Neural progenitor cell (in vitro differentiated cells): ENCODE measurements around the gene IGBP1. TPM values are rescaled to one million over a fixed set of nuclear protein-coding genes. Genes with fewer than 3 reads are reported as not detected.

Source experiments
- DNase-seq: peaks from one replicate; pipeline ENCODE4 v3.0.0-alpha.2; 2016; ENCODE audit warnings: low spot score
- H2AFZ ChIP-seq: fragments of 200-600 bp; sonication (generic); replicated peaks from 2 replicates; pipeline ENCODE4 v1.6.1; 2016; ENCODE audit warnings: antibody characterized with exemption
- H3F3A ChIP-seq: fragments of 200-600 bp; sonication (generic); 2 replicates; pipeline ENCODE4 v1.6.1; 2016; ENCODE audit warnings: antibody characterized with exemption, low read depth
- H3K27ac ChIP-seq: fragments of 200-600 bp; sonication (generic); 2 replicates; pipeline ENCODE4 v1.5.1; 2016; ENCODE audit warnings: mild to moderate bottlenecking
- H3K27me3 ChIP-seq: fragments of 200-600 bp; sonication (generic); 2 replicates; pipeline ENCODE4 v1.6.1; 2016; ENCODE audit warnings: mild to moderate bottlenecking, moderate library complexity
- H3K36me3 ChIP-seq: fragments of 200-600 bp; sonication (generic); 2 replicates; pipeline ENCODE4 v1.5.1; 2016
- H3K4me1 ChIP-seq: fragments of 200-600 bp; sonication (generic); 2 replicates; pipeline ENCODE4 v1.6.1; 2016; ENCODE audit warnings: mixed run types
- H3K4me2 ChIP-seq: fragments of 200-600 bp; sonication (generic); 2 replicates; pipeline ENCODE4 v1.6.1; 2016
- H3K4me3 ChIP-seq: fragments of 200-600 bp; sonication (generic); 2 replicates; pipeline ENCODE4 v1.5.1; 2016
- H3K79me2 ChIP-seq: fragments of 200-600 bp; sonication (generic); 2 replicates; pipeline ENCODE4 v1.6.1; 2016; ENCODE audit warnings: low read depth
- H3K9ac ChIP-seq: fragments of 200-600 bp; sonication (generic); 2 replicates; pipeline ENCODE4 v1.6.1; 2016
- H3K9me3 ChIP-seq: fragments of 200-600 bp; sonication (generic); 2 replicates; pipeline ENCODE4 v1.5.1; 2016; ENCODE audit warnings: low read depth
- H4K20me1 ChIP-seq: fragments of 200-600 bp; sonication (generic); 2 replicates; pipeline ENCODE4 v1.6.1; 2016; ENCODE audit warnings: low read depth
- H3K27ac Mint-ChIP-seq: 3 replicates; pipeline ENCODE4 v1.8.0; 2021; ENCODE audit warnings: mixed read lengths
- H3K27me3 Mint-ChIP-seq: 2 replicates; pipeline ENCODE4 v1.8.0; 2022; ENCODE audit warnings: low read depth, mild to moderate bottlenecking, inconsistent platforms, moderate library complexity, mixed read lengths; ENCODE audit not compliant: insufficient read depth
- H3K36me3 Mint-ChIP-seq: 3 replicates; pipeline ENCODE4 v1.8.0; 2021; ENCODE audit warnings: mixed read lengths
- H3K4me1 Mint-ChIP-seq: 3 replicates; pipeline ENCODE4 v1.8.0; 2021; ENCODE audit warnings: mixed read lengths
- H3K4me3 Mint-ChIP-seq: 3 replicates; pipeline ENCODE4 v1.8.0; 2021; ENCODE audit warnings: mild to moderate bottlenecking, moderate library complexity, mixed read lengths
- H3K9me3 Mint-ChIP-seq: 3 replicates; pipeline ENCODE4 v1.8.0; 2020; ENCODE audit warnings: mixed read lengths
- CTCF ChIP-seq: fragments of 200-600 bp; sonication (generic); IDR thresholded peaks from 2 replicates; pipeline ENCODE4 v1.5.1; 2017; ENCODE audit warnings: antibody characterized with exemption, mild to moderate bottlenecking
- EZH2 ChIP-seq: fragments of 200-600 bp; sonication (generic); IDR thresholded peaks from 2 replicates; pipeline ENCODE4 v1.6.1; 2017; ENCODE audit warnings: antibody characterized with exemption, mild to moderate bottlenecking, moderate library complexity
- EZH2phosphoT487 ChIP-seq: fragments of 200-600 bp; sonication (generic); IDR thresholded peaks from 2 replicates; pipeline ENCODE4 v1.6.1; 2017; ENCODE audit warnings: antibody characterized with exemption
- total RNA-seq: library from RNA; depleted of rRNA; stranded (reverse); fragments of >200 nt; gene quantifications from 2 replicates; pipeline ENCODE4 v1.2.3, GENCODE V29; 2015; ENCODE audit warnings: low replicate concordance

Gene IGBP1
- total RNA-seq, 1 donor from 2014 or later, result 54.0 TPM

- no peaks in the 10 kb centered on the region for H4K20me1 ChIP-seq
- no peak overlapping the region for H3K4me2 ChIP-seq
- H3K9me3 ChIP-seq, result no peaks in the 10 kb centered on the region
- H3K36me3 ChIP-seq, result no peaks in the 10 kb centered on the region
- H2AFZ ChIP-seq, result no peak overlapping the region
- TF ChIP-seq CTCF, result no peak
- TF ChIP-seq EZH2phosphoT487, result no peak
- no peak for TF ChIP-seq EZH2
- no peaks in the 10 kb centered on the region for H3K27me3 ChIP-seq
- H3F3A ChIP-seq, result peaks cover 12% of the 10 kb centered on the region
- no peak overlapping the region for H3K27ac ChIP-seq
- no peaks in the 10 kb centered on the region for H3K79me2 ChIP-seq
- H3K4me1 Mint-ChIP-seq, result peaks cover 13% of the 10 kb centered on the region
- H3K27ac Mint-ChIP-seq, result no peak overlapping the region
- H3K4me3 ChIP-seq, result no peak overlapping the region
- no peak overlapping the region for H3K4me3 Mint-ChIP-seq
- H3K9me3 Mint-ChIP-seq, result peaks cover 2% of the 10 kb centered on the region
- no peak overlapping the region for H3K9ac ChIP-seq
- DNase-seq, result no peak
- H3K36me3 Mint-ChIP-seq, result no peaks in the 10 kb centered on the region
- no peaks in the 10 kb centered on the region for H3K27me3 Mint-ChIP-seq
- H3K4me1 ChIP-seq, result peaks cover 24% of the 10 kb centered on the region
These were observed 42.1 kb downstream of the IGBP1 start for GRCh38 chrX:70175338-70175737.

GRCh38 chrX:70176938-70177533 lies 43.8 kb downstream of the IGBP1 start, which contains the start of gene DGAT2L6:
Gene DGAT2L6 (plus strand): TSS chrX:70177483. CDS start chrX:70177583, 100 bp downstream.
- Histone ChIP-seq H3K4me1 (peaks cover 13% of the 10 kb centered on the region), H3K4me3 (no peak within 1 kb of the TSS), H2AFZ (no peak within 1 kb of the TSS), H3K79me2 (no peaks in the 10 kb centered on the region), H3F3A (peaks cover 4% of the 10 kb centered on the region), H3K9me3 (no peaks in the 10 kb centered on the region), H3K27me3 (no peaks in the 10 kb centered on the region), H4K20me1 (no peaks in the 10 kb centered on the region), H3K36me3 (no peaks in the 10 kb centered on the region), H3K4me2 (no peak within 1 kb of the TSS), H3K27ac (no peak within 1 kb of the TSS), H3K9ac (no peak within 1 kb of the TSS)
- no peak for DNase-seq
- H3K27ac Mint-ChIP-seq, result no peak within 1 kb of the TSS
- H3K36me3 Mint-ChIP-seq, result no peaks in the 10 kb centered on the region
- peaks cover 6% of the 10 kb centered on the region for H3K4me1 Mint-ChIP-seq
- TF ChIP-seq EZH2, result no peak
- TF ChIP-seq EZH2phosphoT487, result no peak
- no peak for TF ChIP-seq CTCF
- H3K9me3 Mint-ChIP-seq, result peaks cover 2% of the 10 kb centered on the region
- no peaks in the 10 kb centered on the region for H3K27me3 Mint-ChIP-seq
- no peak within 1 kb of the TSS for H3K4me3 Mint-ChIP-seq

GRCh38 chrX:70183091-70183490 lies 49.8 kb downstream of the IGBP1 start:
- Histone ChIP-seq H3K36me3 (no peaks in the 10 kb centered on the region), H3K4me1 (no peaks in the 10 kb centered on the region), H3K4me3 (no peak overlapping the region), H3K27me3 (no peaks in the 10 kb centered on the region), H2AFZ (no peak overlapping the region), H3K4me2 (no peak overlapping the region), H4K20me1 (no peaks in the 10 kb centered on the region), H3K9ac (no peak overlapping the region), H3K9me3 (no peaks in the 10 kb centered on the region), H3K27ac (no peak overlapping the region), H3K79me2 (no peaks in the 10 kb centered on the region), H3F3A (no peaks in the 10 kb centered on the region)
- H3K9me3 Mint-ChIP-seq, result peaks cover 2% of the 10 kb centered on the region
- DNase-seq, result no peak
- no peaks in the 10 kb centered on the region for H3K4me1 Mint-ChIP-seq
- H3K36me3 Mint-ChIP-seq, result no peaks in the 10 kb centered on the region
- TF ChIP-seq CTCF (no peak), EZH2 (no peak), EZH2phosphoT487 (no peak)
- no peak overlapping the region for H3K27ac Mint-ChIP-seq
- H3K4me3 Mint-ChIP-seq, result no peak overlapping the region
- H3K27me3 Mint-ChIP-seq, result no peaks in the 10 kb centered on the region
